SK-N-MC (cell line): ENCODE results near the gene ARSB.

Experiments
- DNase-seq: peaks from one replicate; pipeline ENCODE4 v3.0.0-alpha.2; 2011; ENCODE audit warnings: low read depth, low spot score
- H3K27ac ChIP-seq: fragments of 200-600 bp; sonication (generic); 2 replicates; pipeline ENCODE4 v1.5.1; 2016; ENCODE audit warnings: mixed run types
- H3K36me3 ChIP-seq: fragments of 200-600 bp; sonication (generic); 2 replicates; pipeline ENCODE4 v1.6.1; 2017; ENCODE audit warnings: antibody characterized with exemption, low read length, mixed read lengths; ENCODE audit not compliant: insufficient read depth
- H3K4me3 ChIP-seq: fragments of 200-600 bp; sonication (generic); 2 replicates; pipeline ENCODE4 v1.5.1; 2016
- H3K9ac ChIP-seq: fragments of 200-600 bp; sonication (generic); 2 replicates; pipeline ENCODE4 v1.8.0; 2017; ENCODE audit warnings: mixed run types, mixed read lengths; ENCODE audit not compliant: insufficient read length
- H3K9me3 ChIP-seq: fragments of 200-600 bp; sonication (generic); 2 replicates; pipeline ENCODE4 v1.6.1; 2017; ENCODE audit warnings: low read depth, mild to moderate bottlenecking, antibody characterized with exemption, low read length, moderate library complexity, mixed read lengths
- EZH2 ChIP-seq: fragments of 200-600 bp; sonication (generic); IDR thresholded peaks from one replicate; pipeline ENCODE4 v1.6.1; 2017; ENCODE audit warnings: antibody characterized with exemption
- FOXP2 ChIP-seq: optimal IDR thresholded peaks from 2 replicates; pipeline ENCODE3; 2011; ENCODE audit warnings: mild to moderate bottlenecking, moderate library complexity; ENCODE audit not compliant: insufficient read depth; ENCODE audit errors: extremely low read length, control extremely low read depth
- POLR2AphosphoS5 ChIP-seq: IDR thresholded peaks from 2 replicates; pipeline ENCODE4 v1.6.1; 2012; ENCODE audit warnings: mild to moderate bottlenecking, low read depth, low read length, borderline replicate concordance

Gene ARSB

DNA sequence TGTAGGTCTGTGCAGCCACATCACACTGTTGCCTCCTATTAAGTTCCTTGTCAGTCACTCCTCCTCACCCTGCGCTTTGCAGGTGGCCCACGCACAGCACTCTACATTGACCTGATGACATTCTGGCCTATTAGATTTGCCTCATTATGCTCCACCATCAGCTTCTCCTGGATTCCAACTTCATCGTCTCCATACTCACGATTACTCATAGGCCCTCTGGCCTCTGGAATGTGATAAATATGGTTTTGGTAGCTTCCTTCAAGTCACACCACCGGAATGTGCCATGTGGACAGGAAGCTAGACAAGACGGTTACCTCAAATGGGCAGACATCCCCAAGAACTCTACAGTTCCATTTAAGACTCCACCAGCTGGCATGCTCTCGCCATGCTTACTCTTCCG lies 178.6 kb downstream of the ARSB start:
- H3K36me3 ChIP-seq: no peaks in the 10 kb centered on the region
- H3K9me3 ChIP-seq: no peaks in the 10 kb centered on the region
- TF ChIP-seq POLR2AphosphoS5 (no peak), FOXP2 (no peak), EZH2 (no peak)
- no peak overlapping the region for H3K4me3 ChIP-seq
- DNase-seq: no peak
- H3K9ac ChIP-seq: no peak overlapping the region
- no peak overlapping the region for H3K27ac ChIP-seq

DNA sequence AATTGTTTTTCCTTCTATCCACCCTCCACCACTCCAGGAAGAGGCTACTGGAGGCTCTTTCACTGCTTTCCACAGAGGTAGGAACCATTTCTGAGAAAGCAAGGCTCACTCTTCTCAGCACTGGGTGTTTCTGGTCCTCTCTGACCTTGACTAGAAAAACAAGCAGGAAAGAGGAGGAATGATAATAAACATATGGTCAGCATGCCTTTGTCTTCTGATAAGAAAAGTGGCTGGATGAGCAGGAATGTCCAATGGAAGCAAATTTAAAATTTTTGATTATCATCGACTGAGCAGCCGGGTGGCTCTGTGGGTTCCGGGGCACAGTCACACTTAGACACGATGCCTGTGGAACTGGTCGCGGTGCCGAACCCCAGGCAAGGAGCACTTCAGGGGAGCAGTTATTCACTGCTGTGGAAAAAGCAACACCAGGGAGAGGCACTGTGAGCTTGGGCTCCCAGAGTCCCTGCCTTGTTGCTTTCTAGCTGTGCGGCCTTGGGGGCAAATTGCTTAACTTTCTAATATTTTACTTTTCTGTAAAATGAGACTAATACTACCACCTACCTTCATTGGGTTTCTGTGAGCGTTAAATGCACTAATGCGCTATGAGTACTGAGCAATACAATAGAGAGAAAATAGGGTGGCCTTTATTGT lies 179.5 kb downstream of the ARSB start:
- Histone ChIP-seq H3K9ac (no peak overlapping the region), H3K27ac (no peak overlapping the region), H3K9me3 (no peaks in the 10 kb centered on the region), H3K36me3 (no peaks in the 10 kb centered on the region), H3K4me3 (no peak overlapping the region)
- TF ChIP-seq FOXP2: no peak
- no peak for TF ChIP-seq EZH2
- TF ChIP-seq POLR2AphosphoS5: no peak
- DNase-seq: no peak

DNA sequence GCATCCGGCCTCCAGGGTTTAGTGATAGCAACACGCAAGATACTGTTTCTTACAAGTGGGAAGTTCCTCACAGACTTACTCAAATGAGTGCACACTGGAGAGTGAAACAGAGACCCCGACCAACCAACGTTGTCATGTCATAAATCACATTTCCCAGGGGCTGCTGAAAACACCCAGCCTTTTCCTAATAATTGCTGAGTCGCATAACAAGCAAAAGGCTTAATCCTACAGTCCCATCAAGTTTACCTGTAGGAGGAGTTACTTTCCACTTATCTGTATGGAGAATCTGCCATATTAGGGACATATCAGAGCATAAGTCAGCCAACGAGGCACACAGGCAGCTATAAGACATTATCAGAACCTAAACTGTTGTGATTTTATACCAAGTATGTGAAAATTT lies 180.1 kb downstream of the ARSB start:
- Histone ChIP-seq H3K9ac (no peak overlapping the region), H3K36me3 (no peaks in the 10 kb centered on the region), H3K9me3 (no peaks in the 10 kb centered on the region), H3K27ac (no peak overlapping the region), H3K4me3 (no peak overlapping the region)
- no peak for DNase-seq
- TF ChIP-seq POLR2AphosphoS5 (no peak), FOXP2 (no peak), EZH2 (no peak)

DNA sequence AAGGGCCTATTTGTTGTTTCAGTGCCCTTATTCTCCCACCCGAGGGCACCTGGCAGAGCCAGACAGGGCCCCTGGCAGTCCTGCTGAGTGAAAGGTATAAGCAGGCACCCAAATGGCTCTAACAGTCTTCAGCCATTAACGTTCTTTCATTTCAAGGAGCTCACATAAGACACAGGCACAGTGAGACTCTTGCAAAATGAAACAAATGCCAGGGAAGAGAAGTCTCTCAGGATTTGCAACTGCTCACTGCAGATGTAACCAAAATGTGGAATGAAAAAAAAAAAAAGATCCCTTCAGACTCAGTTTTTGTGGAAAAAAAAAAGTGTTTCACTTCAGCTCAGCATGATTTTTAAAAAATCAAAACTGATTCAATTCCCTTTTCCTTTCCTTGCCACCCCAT lies 181.2 kb downstream of the ARSB start:
- Histone ChIP-seq H3K9ac (no peak overlapping the region), H3K36me3 (no peaks in the 10 kb centered on the region), H3K27ac (no peak overlapping the region), H3K4me3 (no peak overlapping the region), H3K9me3 (no peaks in the 10 kb centered on the region)
- no peak for DNase-seq
- TF ChIP-seq POLR2AphosphoS5 (no peak), FOXP2 (no peak), EZH2 (no peak)

DNA sequence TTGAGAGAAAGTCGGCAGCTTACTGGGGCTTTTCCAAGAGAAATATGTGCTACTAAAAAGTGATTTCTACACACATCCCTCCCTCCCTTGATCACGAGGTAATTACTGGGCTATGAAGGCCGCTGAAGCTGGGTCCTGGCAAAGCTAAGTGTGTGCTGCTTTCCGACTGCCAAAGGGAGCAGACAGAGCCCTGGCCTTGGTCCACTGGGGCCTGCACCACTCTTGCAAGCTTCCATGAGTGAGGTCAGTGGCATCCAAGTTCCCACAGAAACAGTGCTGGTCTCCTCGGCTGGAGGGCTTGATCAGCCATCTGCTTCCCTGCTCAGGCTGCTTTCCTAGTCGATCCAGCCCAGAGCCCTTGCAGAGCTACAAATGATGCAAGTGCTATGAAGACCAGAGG lies 181.8 kb downstream of the ARSB start:
- no peak for TF ChIP-seq EZH2
- no peak for TF ChIP-seq FOXP2
- no peak for TF ChIP-seq POLR2AphosphoS5
- Histone ChIP-seq H3K9me3 (no peaks in the 10 kb centered on the region), H3K4me3 (no peak overlapping the region), H3K27ac (no peak overlapping the region), H3K36me3 (no peaks in the 10 kb centered on the region), H3K9ac (no peak overlapping the region)
- no peak for DNase-seq

DNA sequence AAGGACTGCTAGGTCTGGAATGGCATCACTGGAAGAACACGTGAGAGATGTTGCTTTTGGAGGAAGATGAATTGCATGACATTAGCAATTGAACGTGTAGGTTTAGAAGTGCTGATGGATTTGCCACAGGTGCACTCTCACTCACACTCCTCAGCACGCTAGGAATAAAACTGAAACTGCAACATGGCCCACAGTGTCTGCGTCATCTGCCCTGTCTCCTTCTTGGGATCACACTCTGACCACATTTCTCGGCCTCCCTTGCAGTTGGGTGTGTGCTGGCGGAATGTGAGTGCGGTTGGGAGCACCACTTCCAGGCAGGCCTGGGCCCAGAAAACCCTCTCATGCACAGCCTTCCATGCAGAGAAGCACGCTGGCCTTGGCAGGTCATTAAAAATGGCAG lies 183.7 kb downstream of the ARSB start:
- DNase-seq: no peak
- no peaks in the 10 kb centered on the region for H3K36me3 ChIP-seq

DNA sequence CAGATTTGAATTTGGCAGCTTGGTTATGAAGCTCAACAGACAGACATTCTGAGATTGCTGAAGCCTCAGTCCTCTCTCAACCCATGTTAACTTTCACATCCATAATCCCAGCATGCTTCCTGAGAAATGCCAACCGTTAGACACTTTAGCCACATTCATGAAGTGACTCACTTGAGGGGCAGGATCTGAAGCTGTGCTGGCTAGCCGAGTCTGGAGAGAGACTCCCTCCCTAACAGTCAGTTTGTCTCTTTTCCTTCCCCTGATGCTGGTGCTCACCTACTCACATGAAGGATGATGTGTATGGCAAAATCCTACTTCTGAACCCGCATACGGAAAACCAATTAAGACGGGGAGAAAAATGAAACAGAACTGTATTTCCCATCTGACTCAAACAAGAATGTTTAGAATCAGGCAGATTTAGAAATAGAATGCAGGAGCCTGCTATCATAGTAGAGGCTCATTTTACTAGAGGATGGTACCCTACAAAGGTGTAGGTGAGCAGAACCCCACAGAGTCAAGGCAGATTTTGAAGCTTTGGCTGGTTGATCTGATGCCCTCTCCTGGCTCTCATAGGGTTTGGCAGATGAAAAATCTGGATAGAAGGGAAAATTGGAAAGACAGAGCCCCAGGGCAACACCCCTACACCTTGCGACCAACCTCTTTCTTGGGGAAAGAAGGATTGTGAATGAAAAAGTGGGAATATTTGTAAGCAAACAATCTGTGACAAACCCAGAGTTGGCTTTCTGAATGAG lies 185.7 kb downstream of the ARSB start:
- TF ChIP-seq EZH2: no peak
- Histone ChIP-seq H3K36me3 (no peaks in the 10 kb centered on the region), H3K27ac (no peak overlapping the region), H3K9me3 (no peaks in the 10 kb centered on the region), H3K4me3 (no peak overlapping the region), H3K9ac (no peak overlapping the region)
- no peak for DNase-seq

More for the DNA sequence above, 183.7 kb downstream of the ARSB start:
- Histone ChIP-seq H3K9me3 (no peaks in the 10 kb centered on the region), H3K27ac (no peak overlapping the region), H3K4me3 (no peak overlapping the region), H3K9ac (no peak overlapping the region)
- TF ChIP-seq POLR2AphosphoS5 (no peak), EZH2 (no peak), FOXP2 (no peak)

DNA sequence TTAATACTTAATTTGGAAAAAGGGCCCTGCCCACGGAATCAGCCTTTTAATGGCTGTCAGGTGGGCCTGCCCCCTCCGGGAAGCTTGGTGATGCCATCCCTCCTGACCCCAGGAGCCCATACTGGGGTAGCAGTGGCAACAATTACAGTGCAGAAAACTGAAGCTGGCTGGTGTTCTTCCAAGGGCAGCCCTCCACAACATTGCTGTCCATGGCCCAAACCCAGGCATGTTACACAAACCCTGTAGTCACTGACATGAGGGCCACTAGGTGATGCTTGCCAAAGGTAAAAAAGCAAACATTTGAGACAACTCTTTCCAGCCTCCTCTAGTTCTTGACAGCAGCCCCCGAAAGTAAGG lies 186.5 kb downstream of the ARSB start:
- no peaks in the 10 kb centered on the region for H3K9me3 ChIP-seq
- no peak overlapping the region for H3K4me3 ChIP-seq
- no peak overlapping the region for H3K9ac ChIP-seq
- TF ChIP-seq FOXP2 (no peak), POLR2AphosphoS5 (no peak), EZH2 (no peak)
- H3K36me3 ChIP-seq: no peaks in the 10 kb centered on the region
- DNase-seq: no peak
- no peak overlapping the region for H3K27ac ChIP-seq
